CMK (cell line): ENCODE measurements around the gene TNFRSF14.

Source experiments
- DNase-seq: peaks from one replicate; pipeline ENCODE4 v3.0.0-alpha.2; 2010; ENCODE audit warnings: low read depth

TNFRSF14 gene

DNA sequence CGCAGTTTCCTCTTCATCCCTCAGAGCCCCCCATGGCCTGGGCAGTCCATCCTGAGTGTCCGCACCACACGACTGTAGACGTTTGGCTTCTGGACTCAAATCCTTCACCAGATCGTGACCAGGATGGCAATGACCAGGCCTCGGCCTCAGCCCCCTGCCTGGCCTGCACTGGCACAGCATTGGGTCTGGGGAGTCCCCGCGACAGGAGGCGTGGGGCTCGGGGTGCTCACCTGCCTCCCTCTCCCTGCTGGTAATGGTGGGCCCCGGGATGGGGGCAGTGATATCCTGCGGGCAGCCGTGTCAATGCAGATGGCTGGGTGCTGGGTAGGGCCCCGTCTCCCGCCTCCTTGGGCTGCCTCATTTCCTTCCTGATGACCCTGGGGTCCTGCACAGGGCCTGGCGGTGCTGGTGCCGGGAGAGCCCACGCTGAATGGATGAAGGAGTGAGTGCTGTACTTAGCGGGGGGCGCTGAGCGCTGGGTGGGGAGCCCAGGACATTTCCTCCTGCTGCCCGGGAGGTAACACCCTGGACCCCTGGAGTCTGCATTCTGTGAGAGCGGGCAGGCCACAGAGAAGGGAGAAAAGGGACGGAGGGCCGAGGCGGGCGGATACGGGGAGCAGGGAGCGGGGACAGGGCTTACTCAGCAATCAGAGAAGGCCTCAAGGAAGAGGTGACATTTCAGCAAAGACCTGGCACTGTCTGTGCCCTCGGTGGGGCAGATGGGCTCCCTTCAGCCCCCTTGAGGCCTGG lies 2.1 kb upstream of the TNFRSF14 start:
- no peak for DNase-seq

GRCh38 chr1:2554621-2555387 lies 1.4 kb upstream of the TNFRSF14 start:
- peak; percentile 52 for DNase-seq

GRCh38 chr1:2555634-2556276 lies 416 bp upstream of the TNFRSF14 start:
- DNase-seq: peak; percentile 95

DNA sequence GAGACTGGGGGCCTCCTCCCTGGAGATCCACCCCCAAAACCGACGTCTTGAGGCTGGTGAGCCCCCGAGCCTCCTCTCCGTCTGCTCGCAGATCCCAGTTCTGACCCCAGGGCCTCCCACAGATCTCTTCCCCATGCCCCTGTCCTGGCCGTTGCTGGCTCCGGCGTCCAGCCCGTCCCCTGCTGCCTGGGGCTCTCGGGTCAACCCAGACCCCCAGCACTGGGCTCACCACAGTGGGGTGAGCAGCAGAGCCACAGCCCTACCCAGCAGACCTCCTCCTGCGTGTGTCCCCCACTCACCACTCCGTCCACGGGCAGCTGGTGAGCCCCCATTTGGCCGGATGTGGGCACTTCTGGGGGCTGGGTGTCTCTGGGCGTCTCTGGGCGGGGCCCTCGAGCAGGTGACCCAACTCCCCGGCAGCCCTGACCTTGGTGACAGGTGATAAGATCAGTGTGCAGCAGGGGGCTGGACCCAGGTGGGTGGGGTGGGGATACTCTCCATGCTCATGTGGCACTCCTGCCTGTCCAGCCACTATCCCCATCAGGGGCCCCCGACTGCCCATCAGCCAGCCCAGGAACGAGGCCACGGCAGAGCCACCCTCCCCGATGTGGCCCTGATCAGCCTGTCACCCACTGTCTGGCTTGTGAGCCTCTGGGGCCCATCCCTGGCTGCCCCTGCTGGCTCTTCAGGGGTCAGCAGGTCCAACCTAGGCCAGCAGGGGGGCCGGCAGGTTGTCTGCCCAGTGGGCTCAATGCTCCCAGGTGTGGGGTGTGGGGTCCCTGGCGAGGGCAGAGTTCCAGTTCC lies 709 bp downstream of the TNFRSF14 start:
- peak; percentile 82 for DNase-seq

DNA sequence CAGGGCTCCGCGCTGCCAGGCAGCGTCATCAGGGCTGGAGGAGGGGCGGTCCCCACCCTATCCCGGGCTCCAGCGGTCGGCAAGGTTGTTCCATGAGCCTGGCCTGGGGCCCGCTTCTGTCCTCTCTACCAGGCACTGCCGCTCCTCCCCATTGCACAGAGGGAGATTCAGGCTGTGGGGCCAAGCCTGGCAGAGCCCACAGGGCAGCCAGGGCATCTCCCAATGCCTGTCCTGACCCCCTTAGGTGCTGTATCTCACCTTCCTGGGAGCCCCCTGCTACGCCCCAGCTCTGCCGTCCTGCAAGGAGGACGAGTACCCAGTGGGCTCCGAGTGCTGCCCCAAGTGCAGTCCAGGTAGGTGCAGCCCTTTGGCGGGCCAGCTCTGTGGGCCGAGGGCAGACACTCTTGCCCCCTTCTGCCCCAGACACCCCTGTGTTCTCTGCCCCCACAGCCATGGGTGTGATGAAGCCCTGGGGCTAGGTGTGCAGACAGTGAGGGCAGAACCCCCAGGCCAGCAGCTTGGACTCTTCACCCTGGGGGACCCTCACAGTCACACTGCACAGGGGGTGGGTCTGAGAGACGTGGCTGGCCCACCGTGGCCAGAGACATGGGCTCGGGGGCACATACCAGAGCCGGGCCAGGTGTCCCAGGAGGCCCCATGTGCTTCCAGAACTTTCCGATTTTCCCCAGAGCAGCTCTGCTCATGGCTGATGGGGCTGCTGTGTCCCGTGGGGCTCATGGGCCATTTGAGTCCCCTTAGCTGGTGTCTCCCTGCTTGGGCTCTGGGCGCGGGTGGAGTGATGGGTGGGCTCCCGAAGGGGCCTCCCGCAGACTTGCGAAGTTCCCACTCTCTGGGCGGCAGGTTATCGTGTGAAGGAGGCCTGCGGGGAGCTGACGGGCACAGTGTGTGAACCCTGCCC lies 1.6 kb downstream of the TNFRSF14 start:
- no peak for DNase-seq

DNA sequence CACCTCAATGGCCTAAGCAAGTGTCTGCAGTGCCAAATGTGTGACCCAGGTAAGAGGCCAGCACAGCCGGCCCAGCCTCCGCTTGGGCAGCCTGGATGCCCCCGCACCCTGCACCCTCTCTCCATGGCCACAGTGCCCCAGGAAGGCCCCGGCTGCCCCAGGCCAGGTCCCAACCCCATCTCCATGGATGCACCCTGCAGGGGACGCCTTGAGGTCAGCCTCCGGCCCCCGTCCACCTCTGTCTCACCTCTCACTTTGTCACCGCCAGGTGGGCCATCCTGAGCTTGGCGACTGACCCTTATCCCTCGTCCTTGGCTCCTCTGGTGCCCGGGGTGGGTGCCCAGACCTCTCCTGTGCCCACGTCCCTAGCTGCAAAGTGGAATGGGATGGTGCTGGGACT lies 2.2 kb downstream of the TNFRSF14 start:
- no peak for DNase-seq

GRCh38 chr1:2558861-2559260 lies 2.7 kb downstream of the TNFRSF14 start:
- DNase-seq: no peak

DNA sequence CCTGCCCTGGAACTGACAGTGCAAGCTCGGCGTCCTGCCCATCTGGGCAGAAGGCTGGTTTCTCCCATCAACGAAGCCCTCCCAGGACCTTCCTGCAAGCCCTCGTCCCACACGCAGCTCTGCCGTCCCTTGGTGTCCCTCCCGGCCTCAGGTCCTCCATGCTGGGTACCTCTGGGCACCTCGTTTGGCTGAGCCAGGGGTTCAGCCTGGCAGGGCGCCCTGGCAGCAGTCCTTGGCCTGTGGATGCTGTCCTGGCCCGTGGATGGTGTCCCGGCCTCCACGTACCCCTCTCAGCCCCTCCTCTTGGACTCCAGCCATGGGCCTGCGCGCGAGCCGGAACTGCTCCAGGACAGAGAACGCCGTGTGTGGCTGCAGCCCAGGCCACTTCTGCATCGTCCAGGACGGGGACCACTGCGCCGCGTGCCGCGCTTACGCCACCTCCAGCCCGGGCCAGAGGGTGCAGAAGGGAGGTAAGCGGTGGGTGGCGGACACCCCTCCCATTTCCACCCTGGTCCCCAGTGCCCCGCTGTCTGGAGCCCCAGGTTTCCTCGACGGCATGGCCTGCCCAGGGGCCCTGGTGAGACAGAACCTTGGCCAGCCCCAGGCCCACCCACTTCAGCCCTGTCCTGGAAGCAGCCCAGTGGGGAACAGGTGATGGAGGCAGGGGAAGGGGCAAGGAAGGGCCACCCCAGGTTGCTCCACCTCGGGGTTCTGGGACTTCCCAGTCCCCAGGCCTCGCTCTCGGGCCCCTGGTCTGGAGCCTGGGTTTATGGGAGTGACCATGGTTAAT lies 3.5 kb downstream of the TNFRSF14 start:
- DNase-seq: no peak

DNA sequence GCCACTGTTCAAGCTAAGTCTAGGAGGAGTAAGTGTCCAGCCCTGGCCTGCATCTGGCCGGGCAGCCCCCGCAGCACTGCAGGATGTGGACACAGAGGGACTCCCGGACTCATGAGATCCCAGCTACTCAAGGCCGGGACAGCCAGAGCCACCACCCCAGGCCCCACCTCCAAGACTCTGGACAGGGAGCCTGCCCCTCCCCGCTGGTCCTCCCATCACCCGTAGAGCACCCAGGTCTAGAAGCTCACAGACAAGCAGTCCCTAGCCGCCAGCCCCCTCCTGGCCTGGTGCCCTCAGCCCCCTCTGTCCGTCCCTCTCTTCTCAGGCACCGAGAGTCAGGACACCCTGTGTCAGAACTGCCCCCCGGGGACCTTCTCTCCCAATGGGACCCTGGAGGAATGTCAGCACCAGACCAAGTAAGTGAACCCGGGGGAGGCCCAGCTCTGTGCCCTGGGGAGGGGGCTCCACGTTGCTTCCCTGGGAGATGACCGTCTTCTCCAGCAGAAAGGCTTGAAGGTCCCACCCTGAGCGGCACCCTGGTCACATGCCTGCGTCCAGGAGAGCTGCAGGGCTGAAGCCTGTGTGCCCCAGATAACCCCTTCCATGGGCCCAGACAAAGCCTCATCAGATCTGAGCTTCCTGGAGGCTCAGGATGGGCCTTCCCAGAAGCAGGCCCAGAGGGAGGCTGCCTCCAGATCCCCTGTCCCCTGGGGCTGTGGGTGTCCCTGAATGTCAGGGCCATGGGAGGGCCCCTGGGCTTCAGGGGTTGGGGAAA lies 4.3 kb downstream of the TNFRSF14 start:
- DNase-seq: no peak

GRCh38 chr1:2561446-2561845 lies 5.3 kb downstream of the TNFRSF14 start:
- DNase-seq: no peak

DNA sequence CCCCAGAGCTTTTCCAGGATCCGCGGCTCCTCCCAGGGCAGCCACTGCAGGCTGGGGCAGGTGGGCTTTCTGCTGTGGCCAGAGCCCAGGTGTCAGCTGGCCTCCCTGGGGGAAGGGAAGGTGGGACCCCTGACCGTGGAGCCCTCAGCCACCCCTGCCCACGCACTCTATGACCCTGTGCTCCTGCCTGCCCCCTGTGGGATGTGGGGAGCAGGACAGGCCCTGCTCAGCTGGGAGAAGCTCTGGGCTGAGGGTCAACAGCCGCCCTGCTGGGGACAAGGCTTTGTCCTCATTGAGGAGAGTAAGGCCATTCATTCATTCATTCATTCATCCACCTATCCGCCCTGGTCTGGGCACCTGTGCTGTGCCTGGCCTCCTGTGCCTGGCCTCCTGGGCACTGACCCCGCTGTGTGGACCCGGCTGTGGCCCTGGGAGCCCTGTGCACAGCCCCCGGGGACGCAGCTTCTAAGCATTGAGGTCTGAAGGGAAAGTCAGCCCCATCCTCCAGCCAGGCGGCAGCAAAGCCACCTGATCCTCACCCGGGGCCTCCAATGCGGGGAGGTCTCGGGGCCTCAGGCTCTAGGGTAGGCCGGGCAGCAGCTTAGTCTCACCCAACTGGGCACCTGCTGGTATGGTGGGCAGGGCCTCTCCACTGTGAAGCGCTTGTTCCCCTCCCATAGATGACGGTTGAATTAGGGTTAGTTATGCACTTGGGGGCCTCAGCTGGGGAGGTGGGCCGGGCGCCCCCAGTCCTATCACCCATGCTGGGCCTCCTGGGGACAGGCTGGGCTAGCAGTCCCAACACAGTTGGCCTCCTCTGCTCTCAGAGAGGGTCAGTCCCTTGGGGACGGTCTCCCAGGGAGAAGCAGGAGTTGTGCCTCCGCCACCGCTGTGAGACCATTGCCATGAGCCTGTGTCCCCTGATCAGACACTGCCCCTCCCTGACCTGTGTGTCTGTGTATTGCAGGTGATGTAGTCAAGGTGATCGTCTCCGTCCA lies 6.0 kb downstream of the TNFRSF14 start:
- no peak for DNase-seq

DNA sequence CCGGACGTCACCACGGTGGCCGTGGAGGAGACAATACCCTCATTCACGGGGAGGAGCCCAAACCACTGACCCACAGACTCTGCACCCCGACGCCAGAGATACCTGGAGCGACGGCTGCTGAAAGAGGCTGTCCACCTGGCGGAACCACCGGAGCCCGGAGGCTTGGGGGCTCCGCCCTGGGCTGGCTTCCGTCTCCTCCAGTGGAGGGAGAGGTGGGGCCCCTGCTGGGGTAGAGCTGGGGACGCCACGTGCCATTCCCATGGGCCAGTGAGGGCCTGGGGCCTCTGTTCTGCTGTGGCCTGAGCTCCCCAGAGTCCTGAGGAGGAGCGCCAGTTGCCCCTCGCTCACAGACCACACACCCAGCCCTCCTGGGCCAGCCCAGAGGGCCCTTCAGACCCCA lies 7.0 kb downstream of the TNFRSF14 start:
- no peak for DNase-seq

DNA sequence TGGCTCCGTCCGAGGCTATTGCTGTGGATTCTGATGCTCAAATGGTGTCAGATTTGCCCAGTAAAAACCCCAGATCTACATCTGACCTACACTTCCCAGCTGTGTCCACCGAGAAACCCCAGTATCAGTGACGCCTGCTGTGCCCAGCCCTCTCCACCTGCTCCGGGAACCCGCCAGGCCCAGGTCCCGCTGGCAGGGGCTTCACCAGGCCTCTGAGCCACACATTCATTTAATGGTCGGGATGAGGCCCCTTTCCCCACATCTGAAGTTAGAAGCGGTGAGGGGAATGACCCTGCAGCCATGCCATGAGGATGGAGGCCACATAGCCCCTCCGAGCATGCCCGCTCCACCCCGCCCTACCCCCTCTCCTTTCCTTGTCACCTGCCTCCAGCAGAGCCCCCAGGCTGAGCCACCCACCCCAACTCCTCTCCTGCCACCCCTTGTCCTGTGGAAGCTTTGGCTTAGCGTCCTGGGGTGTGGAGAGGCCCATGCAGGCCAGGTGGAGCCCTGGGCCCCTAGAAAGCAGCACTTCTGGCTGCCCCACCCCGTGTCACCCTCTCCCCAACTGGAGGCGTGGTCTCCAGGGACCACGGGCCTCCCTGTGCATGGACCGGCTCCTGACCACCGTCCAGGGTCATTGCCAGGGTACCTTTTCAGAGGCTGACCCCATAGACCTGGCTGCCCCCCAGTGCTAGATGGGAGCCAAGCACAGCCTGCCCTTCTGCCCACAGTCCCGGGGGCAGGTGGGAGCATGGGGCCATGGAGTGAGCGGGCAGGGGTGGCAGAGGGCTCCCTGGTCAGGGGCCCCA lies 8.0 kb downstream of the TNFRSF14 start:
- DNase-seq: no peak

DNA sequence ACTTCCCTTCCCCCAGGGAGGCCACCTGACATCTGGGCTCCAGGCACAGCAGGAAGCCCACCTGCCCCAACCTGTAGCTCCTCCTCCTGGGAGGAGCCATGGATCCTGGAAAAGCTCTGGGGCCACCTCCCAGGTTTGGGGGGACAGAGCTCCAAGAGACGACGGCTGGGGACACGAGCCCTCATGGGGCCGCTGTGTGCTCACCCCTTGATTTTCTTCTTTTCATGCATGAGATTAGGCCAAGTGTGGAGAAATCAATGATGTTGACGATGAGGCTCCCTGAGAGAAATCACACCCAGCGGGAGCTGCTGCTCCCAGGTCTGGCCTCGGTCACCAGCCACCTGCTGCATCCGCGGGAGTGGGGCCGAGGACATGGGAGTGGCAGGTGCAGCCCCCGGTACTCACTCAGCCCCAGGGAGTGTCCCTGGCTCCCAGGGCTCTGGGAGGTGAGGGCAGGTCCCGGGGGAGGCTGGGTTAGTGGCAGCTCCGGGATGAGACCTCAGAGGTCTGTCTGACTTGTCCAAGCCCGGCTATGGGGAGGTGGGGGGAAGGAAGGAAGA lies 8.7 kb downstream of the TNFRSF14 start:
- DNase-seq: no peak

DNA sequence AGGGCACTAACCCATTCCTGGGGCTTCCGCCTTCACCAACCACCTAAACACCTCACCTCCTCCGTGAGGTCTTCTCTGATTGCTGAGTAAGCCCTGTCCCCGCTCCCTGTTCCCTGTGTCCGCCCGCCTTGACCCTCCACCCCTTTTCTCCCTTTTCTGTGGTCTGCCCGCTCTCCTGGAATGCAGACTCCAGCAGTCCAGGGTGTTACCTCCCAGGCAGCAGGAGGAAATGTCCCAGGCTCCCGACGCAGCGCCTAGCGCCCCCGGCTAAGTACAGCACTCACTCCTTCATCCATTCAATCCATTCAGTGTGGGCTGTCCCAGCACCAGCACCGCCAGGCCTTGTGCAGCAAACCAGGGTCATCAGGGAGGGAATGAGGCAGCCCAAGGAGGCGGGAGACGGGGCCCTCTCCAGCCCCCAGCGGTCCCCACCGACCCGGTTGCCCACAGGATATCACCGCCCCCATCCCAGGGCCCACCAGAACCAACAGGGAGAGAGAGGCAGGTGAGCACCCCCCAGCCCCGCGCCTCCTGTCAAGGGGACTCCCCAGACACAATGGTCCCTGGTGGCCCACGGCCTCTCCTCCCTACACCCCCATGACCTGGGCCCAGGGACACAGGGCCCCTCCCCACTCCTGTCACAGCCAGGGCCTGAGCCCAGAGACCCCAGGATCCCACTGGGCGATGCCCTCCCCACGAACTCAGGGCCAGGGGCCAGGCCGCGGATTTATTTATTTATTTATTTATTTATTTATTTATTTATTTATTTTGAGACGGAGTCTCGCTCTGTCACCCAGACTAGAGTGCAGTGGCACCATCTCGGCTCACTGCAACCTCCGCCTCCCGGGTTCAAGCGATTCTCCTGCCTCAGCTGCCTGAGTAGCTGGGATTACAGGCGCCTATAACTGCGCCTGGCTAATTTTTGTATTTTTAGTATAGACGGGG lies 10.2 kb downstream of the TNFRSF14 start:
- DNase-seq: no peak
